HepG2 (cell line): ENCODE results near the gene UQCRHL. TPM values are rescaled to one million over a fixed set of nuclear protein-coding genes. Genes with fewer than 3 reads are reported as not detected.

Source experiments
- AKAP8 ChIP-seq: sonication (generic); formaldehyde crosslinking; IDR thresholded peaks from 2 replicates; pipeline ENCODE4 v1.5.1; 2020; ENCODE audit warnings: mild to moderate bottlenecking, missing genetic modification reagents
- CAMTA2 ChIP-seq: sonication (generic); formaldehyde crosslinking; IDR thresholded peaks from 2 replicates; pipeline ENCODE4 v1.4.0; 2020; ENCODE audit warnings: mild to moderate bottlenecking, missing genetic modification reagents, borderline replicate concordance
- FOSL2 ChIP-seq: sonication (generic); formaldehyde crosslinking; IDR thresholded peaks from 2 replicates; pipeline ENCODE4 v1.4.0; 2020; ENCODE audit warnings: missing genetic modification reagents
- KDM1A ChIP-seq: IDR thresholded peaks from 2 replicates; pipeline ENCODE4 v1.6.1; 2016; ENCODE audit warnings: missing compliant biosample characterization
- MIXL1 ChIP-seq: IDR thresholded peaks from 2 replicates; pipeline ENCODE4 v1.6.1; 2016
- NAIF1 ChIP-seq: sonication (generic); formaldehyde crosslinking; IDR thresholded peaks from 2 replicates; pipeline ENCODE4 v1.5.0; 2020; ENCODE audit warnings: mild to moderate bottlenecking, missing genetic modification reagents, borderline replicate concordance
- NR3C1 ChIP-seq: sonication (generic); formaldehyde crosslinking; IDR thresholded peaks from 2 replicates; pipeline ENCODE4 v1.4.0; 2020; ENCODE audit warnings: missing genetic modification reagents
- PPARG ChIP-seq: conservative IDR thresholded peaks from 2 replicates; pipeline ENCODE4 v1.6.1; 2016; ENCODE audit warnings: missing biosample characterization, missing genetic modification reagents
- SAP130 ChIP-seq: IDR thresholded peaks from 2 replicates; pipeline ENCODE4 v1.6.1; 2016; ENCODE audit warnings: low read depth
- SCMH1 ChIP-seq: sonication (generic); formaldehyde crosslinking; IDR thresholded peaks from 2 replicates; pipeline ENCODE4 v1.9.0; 2021; ENCODE audit warnings: missing genetic modification reagents, mild to moderate bottlenecking, borderline replicate concordance
- SPEN ChIP-seq: sonication (generic); formaldehyde crosslinking; IDR thresholded peaks from 2 replicates; pipeline ENCODE4 v1.5.1; 2020; ENCODE audit warnings: low read depth, mild to moderate bottlenecking, missing genetic modification reagents
- TBX2 ChIP-seq: sonication (generic); formaldehyde crosslinking; IDR thresholded peaks from 2 replicates; pipeline ENCODE4 v1.5.0; 2020; ENCODE audit warnings: missing genetic modification reagents, mild to moderate bottlenecking, borderline replicate concordance
- YY1 ChIP-seq: IDR thresholded peaks from 2 replicates; pipeline ENCODE4 v1.6.1; 2011; ENCODE audit warnings: low read length, low read depth, moderate library complexity, mild to moderate bottlenecking; ENCODE audit not compliant: insufficient read depth, insufficient replicate concordance
- ZBTB39 ChIP-seq: sonication (generic); formaldehyde crosslinking; IDR thresholded peaks from 2 replicates; pipeline ENCODE4 v1.5.0; 2020; ENCODE audit warnings: missing genetic modification reagents
- ZKSCAN5 ChIP-seq: sonication (generic); formaldehyde crosslinking; IDR thresholded peaks from 2 replicates; pipeline ENCODE4 v1.5.1; 2020; ENCODE audit warnings: mild to moderate bottlenecking, missing genetic modification reagents
- ZMYM3 ChIP-seq: sonication (generic); formaldehyde crosslinking; IDR thresholded peaks from 2 replicates; pipeline ENCODE4 v1.5.1; 2020; ENCODE audit warnings: mild to moderate bottlenecking, missing genetic modification reagents
- ZNF160 ChIP-seq: sonication (generic); formaldehyde crosslinking; IDR thresholded peaks from 2 replicates; pipeline ENCODE4 v1.8.0; 2022; ENCODE audit warnings: mild to moderate bottlenecking, inconsistent platforms, missing genetic modification reagents
- ZNF234 ChIP-seq: sonication (generic); formaldehyde crosslinking; conservative IDR thresholded peaks from 2 replicates; pipeline ENCODE4 v1.5.1; 2020; ENCODE audit warnings: mild to moderate bottlenecking, missing genetic modification reagents
- ZNF574 ChIP-seq: sonication (generic); formaldehyde crosslinking; IDR thresholded peaks from 2 replicates; pipeline ENCODE4 v1.4.0; 2020; ENCODE audit warnings: missing genetic modification reagents
- ZNF7 ChIP-seq: IDR thresholded peaks from 2 replicates; pipeline ENCODE4 v1.6.1; 2016; ENCODE audit warnings: missing biosample characterization, missing genetic modification reagents
- ZNF710 ChIP-seq: sonication (generic); formaldehyde crosslinking; IDR thresholded peaks from 2 replicates; pipeline ENCODE4 v1.5.0; 2020; ENCODE audit warnings: mild to moderate bottlenecking, missing genetic modification reagents, borderline replicate concordance
- ZZZ3 ChIP-seq: sonication (generic); formaldehyde crosslinking; IDR thresholded peaks from 2 replicates; pipeline ENCODE4 v1.4.0; 2020; ENCODE audit warnings: missing genetic modification reagents, mild to moderate bottlenecking, borderline replicate concordance
- polyA plus RNA-seq, 8 experiments: library from polyadenylated mRNA; depleted of rRNA in 3 of 8; stranded (reverse) in 7 of 8; unstranded in 1 of 8; fragments of >200 nt; fragmentation: Illumina TruSeq in 4 of 8; extraction: Trizol in 4 of 8; gene quantifications; 2 replicates each; pipeline versions ENCODE4 v1.2.1 to v1.2.3, GENCODE V29; 2011 to 2016; ENCODE audit warnings: low read depth in 4 of 8, missing spikeins in 1 of 8, mixed read lengths in 1 of 8; ENCODE audit not compliant: insufficient read depth in 1 of 8
- total RNA-seq, 5 experiments: library from RNA; depleted of rRNA; stranded (reverse); fragments of >200 nt; fragmentation: Illumina TruSeq; extraction: Trizol; gene quantifications; 2 replicates each; pipeline ENCODE4 v1.2.3, GENCODE V29; 2016; ENCODE audit warnings: low read depth in 1 of 5

Gene UQCRHL
- total and polyA plus RNA-seq, 2 of the 13 experiments (the other 11 are each of a cell fraction or from before 2014, with no cell fraction given): 1.8 to 2.3 TPM

GRCh38 chr1:15802234-15802965 lies 5.0 kb downstream of the UQCRHL start (continued):
- TF ChIP-seq ZNF574 (CRISPR knock-in tag): peak; percentile 64; the same call in 1 of the 2 replicates
- peak; percentile 44; the same call in 1 of the 2 replicates for TF ChIP-seq TBX2
- no peak for TF ChIP-seq ZMYM3 (CRISPR knock-in tag)
- TF ChIP-seq NAIF1 (CRISPR knock-in tag): no peak
- TF ChIP-seq FOSL2 (CRISPR knock-in tag): peak; percentile 7; the same call in 1 of the 2 replicates
- no peak for TF ChIP-seq ZNF234 (CRISPR knock-in tag)
- peak; percentile 75; the same call in 1 of the 2 replicates for TF ChIP-seq SPEN (CRISPR knock-in tag)
- TF ChIP-seq SAP130 (CRISPR knock-in tag): peak; percentile 62
- TF ChIP-seq ZZZ3 (CRISPR knock-in tag): 0 out of 2 replicates have a peak, but pooled peaks have one; percentile 50
- no peak for TF ChIP-seq CAMTA2 (CRISPR knock-in tag)
- no peak for TF ChIP-seq SCMH1 (CRISPR knock-in tag)
- peak; percentile 77 for TF ChIP-seq MIXL1
- peak; percentile 62; the same call in 1 of the 2 replicates for TF ChIP-seq ZBTB39 (CRISPR knock-in tag)
- TF ChIP-seq KDM1A (CRISPR knock-in tag): no peak
- no peak for TF ChIP-seq ZKSCAN5
- no peak for TF ChIP-seq ZNF7 (CRISPR knock-in tag)
- TF ChIP-seq PPARG (CRISPR knock-in tag): 0 out of 2 replicates have a peak, but pooled peaks have one; percentile 13
- no peak for TF ChIP-seq AKAP8 (CRISPR knock-in tag)
- peak; percentile 56; the same call in 1 of the 2 replicates for TF ChIP-seq ZNF710 (CRISPR knock-in tag)
- no peak for TF ChIP-seq NR3C1
- peak; percentile 35; the same call in 1 of the 2 replicates for TF ChIP-seq ZNF160 (CRISPR knock-in tag)
- TF ChIP-seq YY1: no peak
